ENCODE measurements around the gene UGT1A10.

- TF ChIP-seq CTCF (conservative IDR thresholded peaks at IDR 0.05 in 1 of 2, IDR thresholded peaks at IDR 0.05 in 1 of 2; ENCODE audit: extremely low read depth in 1 of 2, insufficient read depth in 1 of 2, low read depth in 1 of 2, low read length in 2 of 2) (no peak), EZH2 (IDR thresholded peaks at IDR 0.05; ENCODE audit: borderline replicate concordance, low read length) (no peak)
Observed at GRCh38 chr2:233638836-233639235, 2.6 kb downstream of the UGT1A10 start.

All from mammary epithelial cell (primary cell).